ENCODE results near the gene SAFB2.
A peak's percentile ranks its signal among the peaks of the same experiment; 100 is the strongest.

SAFB2 gene

GRCh38 chr19:5586300-5587070 is 36.1 kb downstream of the SAFB2 start:
- Histone ChIP-seq H3K27me3 (ENCODE audit: control insufficient read depth in 2 of 2, insufficient read depth in 2 of 2, low read length in 2 of 2) (no peaks in the 10 kb centered on the region), H3K4me3 (ENCODE audit: low read length in 2 of 2) (no peak overlapping the region), H3K9ac (ENCODE audit: low read depth in 1 of 2, low read length in 2 of 2) (no peak overlapping the region), H3K27ac (ENCODE audit: low read depth in 2 of 2, low read length in 2 of 2) (no peak overlapping the region), H3K36me3 (ENCODE audit: control insufficient read depth in 2 of 2, insufficient read depth in 2 of 2, low read length in 2 of 2) (peaks cover 46 to 48% of the 10 kb centered on the region in 2 donors), H3K9me3 (ENCODE audit: control insufficient read depth in 2 of 2, low read length in 2 of 2) (no peaks in the 10 kb centered on the region), H3K4me1 (ENCODE audit: control insufficient read depth in 2 of 2, insufficient read depth in 2 of 2, low read length in 2 of 2) (peaks cover 0 to 3% of the 10 kb centered on the region in 2 donors)

- H3K9me3 ChIP-seq (ENCODE audit: control insufficient read depth in 2 of 2, low read length in 2 of 2): no peaks in the 10 kb centered on the region
- H3K4me3 ChIP-seq (ENCODE audit: low read length in 2 of 2): no peak overlapping the region
- H3K27ac ChIP-seq (ENCODE audit: low read depth in 2 of 2, low read length in 2 of 2): peak overlapping the region in 1 of 2 donors; percentile 24
- H3K4me1 ChIP-seq (ENCODE audit: control insufficient read depth in 2 of 2, insufficient read depth in 2 of 2, low read length in 2 of 2): peaks cover 0 to 3% of the 10 kb centered on the region in 2 donors
- H3K27me3 ChIP-seq (ENCODE audit: control insufficient read depth in 2 of 2, insufficient read depth in 2 of 2, low read length in 2 of 2): no peaks in the 10 kb centered on the region
- peaks cover 41 to 46% of the 10 kb centered on the region in 2 donors for H3K36me3 ChIP-seq (ENCODE audit: control insufficient read depth in 2 of 2, insufficient read depth in 2 of 2, low read length in 2 of 2)
- H3K9ac ChIP-seq (ENCODE audit: low read depth in 1 of 2, low read length in 2 of 2): no peak overlapping the region
These were observed 36.9 kb downstream of the SAFB2 start for GRCh38 chr19:5585461-5586299.

GRCh38 chr19:5580161-5580571 is 42.4 kb downstream of the SAFB2 start:
- Histone ChIP-seq H3K4me1 (ENCODE audit: control insufficient read depth in 2 of 2, insufficient read depth in 2 of 2, low read length in 2 of 2) (peaks cover 8 to 9% of the 10 kb centered on the region in 2 donors), H3K4me3 (ENCODE audit: low read length in 2 of 2) (no peak overlapping the region), H3K27me3 (ENCODE audit: control insufficient read depth in 2 of 2, insufficient read depth in 2 of 2, low read length in 2 of 2) (no peaks in the 10 kb centered on the region), H3K27ac (ENCODE audit: low read depth in 2 of 2, low read length in 2 of 2) (no peak overlapping the region), H3K9ac (ENCODE audit: low read depth in 1 of 2, low read length in 2 of 2) (no peak overlapping the region), H3K9me3 (ENCODE audit: control insufficient read depth in 2 of 2, low read length in 2 of 2) (no peaks in the 10 kb centered on the region), H3K36me3 (ENCODE audit: control insufficient read depth in 2 of 2, insufficient read depth in 2 of 2, low read length in 2 of 2) (peaks cover 0 to 1% of the 10 kb centered on the region in 2 donors)

GRCh38 chr19:5579697-5580096 is 42.9 kb downstream of the SAFB2 start:
- no peak overlapping the region for H3K9ac ChIP-seq (ENCODE audit: low read depth in 1 of 2, low read length in 2 of 2)
- H3K27me3 ChIP-seq (ENCODE audit: control insufficient read depth in 2 of 2, insufficient read depth in 2 of 2, low read length in 2 of 2): no peaks in the 10 kb centered on the region
- H3K9me3 ChIP-seq (ENCODE audit: control insufficient read depth in 2 of 2, low read length in 2 of 2): no peaks in the 10 kb centered on the region
- H3K4me1 ChIP-seq (ENCODE audit: control insufficient read depth in 2 of 2, insufficient read depth in 2 of 2, low read length in 2 of 2): peaks cover 8 to 9% of the 10 kb centered on the region in 2 donors
- H3K4me3 ChIP-seq (ENCODE audit: low read length in 2 of 2): no peak overlapping the region
- no peaks in the 10 kb centered on the region for H3K36me3 ChIP-seq (ENCODE audit: control insufficient read depth in 2 of 2, insufficient read depth in 2 of 2, low read length in 2 of 2)
- no peak overlapping the region for H3K27ac ChIP-seq (ENCODE audit: low read depth in 2 of 2, low read length in 2 of 2)

- H3K9me3 ChIP-seq (ENCODE audit: control insufficient read depth in 2 of 2, low read length in 2 of 2): no peaks in the 10 kb centered on the region
- H3K27me3 ChIP-seq (ENCODE audit: control insufficient read depth in 2 of 2, insufficient read depth in 2 of 2, low read length in 2 of 2): no peaks in the 10 kb centered on the region
- H3K4me3 ChIP-seq (ENCODE audit: low read length in 2 of 2): no peak overlapping the region
- H3K4me1 ChIP-seq (ENCODE audit: control insufficient read depth in 2 of 2, insufficient read depth in 2 of 2, low read length in 2 of 2): peaks cover 8 to 9% of the 10 kb centered on the region in 2 donors
- H3K27ac ChIP-seq (ENCODE audit: low read depth in 2 of 2, low read length in 2 of 2): no peak overlapping the region
- H3K36me3 ChIP-seq (ENCODE audit: control insufficient read depth in 2 of 2, insufficient read depth in 2 of 2, low read length in 2 of 2): no peaks in the 10 kb centered on the region
- no peak overlapping the region for H3K9ac ChIP-seq (ENCODE audit: low read depth in 1 of 2, low read length in 2 of 2)
These were observed 43.3 kb downstream of the SAFB2 start for GRCh38 chr19:5579286-5579685.

- peak overlapping the region; percentile 17 to 73 for H3K9ac ChIP-seq (ENCODE audit: low read depth in 1 of 2, low read length in 2 of 2)
- peaks cover 8 to 9% of the 10 kb centered on the region in 2 donors for H3K4me1 ChIP-seq (ENCODE audit: control insufficient read depth in 2 of 2, insufficient read depth in 2 of 2, low read length in 2 of 2)
- H3K27me3 ChIP-seq (ENCODE audit: control insufficient read depth in 2 of 2, insufficient read depth in 2 of 2, low read length in 2 of 2): no peaks in the 10 kb centered on the region
- H3K9me3 ChIP-seq (ENCODE audit: control insufficient read depth in 2 of 2, low read length in 2 of 2): no peaks in the 10 kb centered on the region
- peak overlapping the region; percentile 66 to 76 for H3K27ac ChIP-seq (ENCODE audit: low read depth in 2 of 2, low read length in 2 of 2)
- H3K36me3 ChIP-seq (ENCODE audit: control insufficient read depth in 2 of 2, insufficient read depth in 2 of 2, low read length in 2 of 2): no peaks in the 10 kb centered on the region
- peak overlapping the region; percentile 24 to 51 for H3K4me3 ChIP-seq (ENCODE audit: low read length in 2 of 2)
These were observed 44.3 kb downstream of the SAFB2 start for GRCh38 chr19:5578097-5578846.

GRCh38 chr19:5575590-5575989 is 47.0 kb downstream of the SAFB2 start:
- no peaks in the 10 kb centered on the region for H3K27me3 ChIP-seq (ENCODE audit: control insufficient read depth in 2 of 2, insufficient read depth in 2 of 2, low read length in 2 of 2)
- no peak overlapping the region for H3K9ac ChIP-seq (ENCODE audit: low read depth in 1 of 2, low read length in 2 of 2)
- no peaks in the 10 kb centered on the region for H3K9me3 ChIP-seq (ENCODE audit: control insufficient read depth in 2 of 2, low read length in 2 of 2)
- H3K4me3 ChIP-seq (ENCODE audit: low read length in 2 of 2): no peak overlapping the region
- H3K27ac ChIP-seq (ENCODE audit: low read depth in 2 of 2, low read length in 2 of 2): no peak overlapping the region
- H3K4me1 ChIP-seq (ENCODE audit: control insufficient read depth in 2 of 2, insufficient read depth in 2 of 2, low read length in 2 of 2): peaks cover 10 to 21% of the 10 kb centered on the region in 2 donors
- no peaks in the 10 kb centered on the region for H3K36me3 ChIP-seq (ENCODE audit: control insufficient read depth in 2 of 2, insufficient read depth in 2 of 2, low read length in 2 of 2)

- Histone ChIP-seq H3K27ac (ENCODE audit: low read depth in 2 of 2, low read length in 2 of 2) (peak overlapping the region; percentile 37 to 58), H3K36me3 (ENCODE audit: control insufficient read depth in 2 of 2, insufficient read depth in 2 of 2, low read length in 2 of 2) (no peaks in the 10 kb centered on the region), H3K4me3 (ENCODE audit: low read length in 2 of 2) (no peak overlapping the region), H3K27me3 (ENCODE audit: control insufficient read depth in 2 of 2, insufficient read depth in 2 of 2, low read length in 2 of 2) (peaks cover 3 to 4% of the 10 kb centered on the region in 2 donors), H3K9me3 (ENCODE audit: control insufficient read depth in 2 of 2, low read length in 2 of 2) (no peaks in the 10 kb centered on the region), H3K4me1 (ENCODE audit: control insufficient read depth in 2 of 2, insufficient read depth in 2 of 2, low read length in 2 of 2) (peaks cover 4 to 19% of the 10 kb centered on the region in 2 donors), H3K9ac (ENCODE audit: low read depth in 1 of 2, low read length in 2 of 2) (peak overlapping the region in 1 of 2 donors; percentile 12)
These were observed 49.9 kb downstream of the SAFB2 start for GRCh38 chr19:5572556-5573286.

GRCh38 chr19:5571777-5572176 is 50.8 kb downstream of the SAFB2 start:
- peaks cover 3 to 8% of the 10 kb centered on the region in 2 donors for H3K27me3 ChIP-seq (ENCODE audit: control insufficient read depth in 2 of 2, insufficient read depth in 2 of 2, low read length in 2 of 2)
- H3K9ac ChIP-seq (ENCODE audit: low read depth in 1 of 2, low read length in 2 of 2): no peak overlapping the region
- H3K36me3 ChIP-seq (ENCODE audit: control insufficient read depth in 2 of 2, insufficient read depth in 2 of 2, low read length in 2 of 2): no peaks in the 10 kb centered on the region
- no peaks in the 10 kb centered on the region for H3K9me3 ChIP-seq (ENCODE audit: control insufficient read depth in 2 of 2, low read length in 2 of 2)
- H3K4me3 ChIP-seq (ENCODE audit: low read length in 2 of 2): no peak overlapping the region
- peak overlapping the region in 1 of 2 donors; percentile 58 for H3K27ac ChIP-seq (ENCODE audit: low read depth in 2 of 2, low read length in 2 of 2)
- H3K4me1 ChIP-seq (ENCODE audit: control insufficient read depth in 2 of 2, insufficient read depth in 2 of 2, low read length in 2 of 2): peaks cover 4 to 16% of the 10 kb centered on the region in 2 donors
